Stimulated activated CD8-positive, alpha-beta memory T cell treated with anti-CD3 and anti-CD28 coated beads, Interleukin-4, amount 100 ng/mL, for 1 hour (primary cell): ENCODE data around the gene GPR31.
"Not testable (repeated sequence)": the region's sequence is repeated elsewhere in the genome, so short reads cannot be mapped to it uniquely, and the experiment has no call there.

Experiments used
- DNase-seq, 2 donors: peaks; one replicate each; pipeline ENCODE4 v3.0.0-alpha.2; 2020; ENCODE audit warnings: low read depth in 2 of 2, low spot score in 1 of 2

The GPR31 gene, protein sequence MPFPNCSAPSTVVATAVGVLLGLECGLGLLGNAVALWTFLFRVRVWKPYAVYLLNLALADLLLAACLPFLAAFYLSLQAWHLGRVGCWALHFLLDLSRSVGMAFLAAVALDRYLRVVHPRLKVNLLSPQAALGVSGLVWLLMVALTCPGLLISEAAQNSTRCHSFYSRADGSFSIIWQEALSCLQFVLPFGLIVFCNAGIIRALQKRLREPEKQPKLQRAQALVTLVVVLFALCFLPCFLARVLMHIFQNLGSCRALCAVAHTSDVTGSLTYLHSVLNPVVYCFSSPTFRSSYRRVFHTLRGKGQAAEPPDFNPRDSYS

DNA sequence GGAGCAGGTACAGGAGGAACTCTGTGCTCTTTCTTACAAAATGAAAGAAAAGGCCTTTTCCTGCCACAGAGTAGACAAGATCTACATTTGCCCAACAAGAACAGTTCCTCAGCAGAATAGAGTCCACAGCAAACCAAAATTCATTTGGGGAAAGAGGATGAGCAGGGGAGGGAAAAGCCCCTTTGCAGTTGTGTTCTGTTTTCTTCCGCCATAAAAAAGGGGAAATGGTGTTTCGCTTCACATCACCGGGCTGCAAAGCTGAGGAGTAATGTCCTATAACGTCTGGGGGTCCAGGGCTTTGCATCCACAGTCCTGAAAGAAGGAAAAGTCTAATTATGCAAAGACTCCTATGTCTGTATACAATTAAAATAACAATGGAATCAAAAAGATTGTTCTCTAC, at the start of gene GPR31:
GPR31 (minus strand) TSS at position 118 of the 400 bp plus-strand sequence. CDS start 149 bp downstream, outside the sequence.
- no peak for DNase-seq

DNA sequence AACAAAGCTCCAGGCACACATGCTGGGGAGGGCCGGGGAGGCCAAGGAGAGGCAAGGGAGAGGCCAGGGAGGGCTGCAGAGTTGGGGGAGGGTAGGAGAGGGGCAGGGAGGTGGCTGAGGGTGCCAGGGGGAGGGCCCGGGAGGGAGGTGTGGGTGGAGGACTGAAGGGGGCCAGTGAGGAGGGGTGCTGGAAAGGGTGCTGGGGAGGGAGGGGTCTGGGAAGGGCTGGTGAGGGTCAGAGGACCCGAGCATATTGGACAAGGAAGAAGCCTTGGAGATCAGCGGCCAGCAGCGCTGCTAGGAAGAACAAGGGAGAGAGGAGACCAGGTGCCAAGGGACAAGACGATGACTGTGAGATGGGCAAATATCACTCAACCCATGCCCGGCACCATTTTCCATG, 49.7 kb upstream of the GPR31 start:
- no peak for DNase-seq

DNA sequence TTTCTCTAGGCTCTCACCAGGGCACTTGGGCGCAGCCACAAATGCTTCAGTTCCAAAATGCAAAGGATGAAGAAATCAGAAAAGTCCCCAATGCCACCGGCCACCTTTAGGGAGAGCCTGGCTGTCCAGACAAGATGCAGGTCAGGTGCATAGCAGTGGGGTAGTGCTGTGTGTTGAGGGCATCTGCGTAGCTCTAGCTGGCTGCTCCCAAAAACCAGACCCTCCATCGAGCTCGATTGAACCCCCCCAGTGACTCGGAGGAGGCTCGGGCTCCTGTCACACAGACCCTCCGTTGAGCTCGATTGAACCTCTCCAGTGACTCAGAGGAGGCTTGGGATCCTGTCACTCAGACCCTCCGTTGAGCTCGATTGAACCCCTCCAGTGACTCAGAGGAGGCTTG, 47.5 kb upstream of the GPR31 start:
- not testable (repeated sequence) for DNase-seq

DNA sequence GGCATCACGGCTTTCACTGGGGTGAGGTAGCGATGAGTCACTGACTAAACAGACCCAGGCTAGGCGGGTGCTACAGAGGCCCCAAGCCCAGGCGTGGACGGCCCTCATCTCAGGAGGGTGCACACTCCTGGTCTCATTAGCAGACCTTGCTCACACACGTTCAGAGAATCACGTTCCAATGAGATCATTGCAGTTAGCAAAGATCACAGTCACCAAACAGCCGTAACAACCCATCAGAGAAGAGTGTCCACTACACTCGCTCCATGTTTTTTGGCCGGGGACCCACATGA, 46.2 kb upstream of the GPR31 start:
- DNase-seq = not testable (repeated sequence)

DNA sequence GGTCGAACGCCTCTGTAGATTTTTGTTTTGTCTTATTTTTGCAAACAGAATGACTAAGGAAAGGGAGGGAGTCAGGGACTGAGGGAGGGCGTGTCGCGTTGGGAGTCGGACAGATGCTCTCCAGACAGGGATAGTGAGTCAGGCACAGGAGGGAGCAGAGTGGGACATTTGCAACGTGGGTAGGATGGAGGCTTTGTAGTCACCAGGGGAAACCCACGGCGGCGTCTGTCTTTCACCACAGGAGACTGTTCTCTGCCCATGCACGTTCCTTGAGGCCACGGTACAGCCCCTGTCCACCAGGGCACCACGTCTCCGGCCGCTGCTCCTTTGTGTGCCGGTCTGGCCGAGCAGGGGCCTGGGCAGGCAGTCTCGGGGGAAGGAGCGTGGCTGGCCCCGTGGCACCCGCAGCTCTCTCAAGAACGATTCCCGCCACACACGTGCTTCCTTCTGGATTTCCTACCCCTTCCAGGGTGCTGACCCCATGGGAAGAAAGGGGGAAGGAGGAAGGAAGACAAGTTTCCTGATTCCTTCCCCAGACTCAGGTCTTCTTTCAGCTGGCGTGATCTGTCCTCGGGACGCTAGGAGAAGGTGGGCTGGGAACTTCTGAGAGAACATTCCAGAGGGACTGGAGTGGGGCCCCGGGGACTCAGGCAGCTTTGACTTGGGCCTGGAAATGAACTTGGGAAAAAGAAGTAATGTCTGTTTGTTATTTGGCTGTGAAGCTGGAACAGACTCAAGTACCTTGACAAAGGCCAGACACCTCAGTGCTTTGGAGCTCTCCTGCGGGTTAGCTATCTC, 45.7 kb upstream of the GPR31 start:
- not testable (repeated sequence) for DNase-seq

DNA sequence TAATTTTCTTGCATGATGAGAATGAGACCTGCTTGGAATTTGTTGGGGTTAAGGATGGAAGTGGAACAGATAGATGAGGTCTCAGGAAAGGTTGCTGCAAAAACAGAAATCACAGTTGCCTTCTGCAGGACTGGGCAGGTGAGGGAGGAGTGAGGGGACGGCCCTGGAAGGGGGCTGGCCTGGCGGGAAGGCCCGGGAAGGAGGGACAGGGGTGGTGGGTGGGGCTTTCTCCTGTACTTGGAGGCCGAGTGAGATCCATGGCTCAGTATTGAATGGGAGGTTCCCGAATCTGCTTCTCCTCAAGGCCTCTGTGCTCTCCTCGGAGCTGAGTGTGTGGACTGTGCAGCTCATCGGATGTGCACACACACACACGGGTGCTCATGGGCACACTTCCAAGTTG, 44.8 kb upstream of the GPR31 start:
- DNase-seq = not testable (repeated sequence)

DNA sequence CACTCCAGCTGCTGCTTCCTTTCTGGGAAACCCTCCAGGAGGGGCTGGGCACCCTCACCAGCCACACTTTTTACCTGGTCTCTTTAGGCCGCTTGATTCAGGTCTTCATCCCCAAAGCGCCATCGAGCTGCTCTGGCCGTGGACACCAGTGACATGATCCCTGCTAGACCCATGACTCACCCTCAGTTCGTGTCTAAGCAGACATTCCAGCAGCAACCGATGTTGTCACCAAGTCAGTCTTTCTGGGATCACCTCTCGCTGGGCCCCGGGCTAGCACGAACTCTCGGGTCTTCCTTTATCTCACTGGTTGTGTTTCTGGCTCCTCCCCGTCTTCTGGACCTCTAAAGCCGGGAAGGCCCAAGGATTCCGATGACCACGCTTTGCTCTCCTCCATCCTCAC, 43.0 kb upstream of the GPR31 start:
- no peak for DNase-seq

DNA sequence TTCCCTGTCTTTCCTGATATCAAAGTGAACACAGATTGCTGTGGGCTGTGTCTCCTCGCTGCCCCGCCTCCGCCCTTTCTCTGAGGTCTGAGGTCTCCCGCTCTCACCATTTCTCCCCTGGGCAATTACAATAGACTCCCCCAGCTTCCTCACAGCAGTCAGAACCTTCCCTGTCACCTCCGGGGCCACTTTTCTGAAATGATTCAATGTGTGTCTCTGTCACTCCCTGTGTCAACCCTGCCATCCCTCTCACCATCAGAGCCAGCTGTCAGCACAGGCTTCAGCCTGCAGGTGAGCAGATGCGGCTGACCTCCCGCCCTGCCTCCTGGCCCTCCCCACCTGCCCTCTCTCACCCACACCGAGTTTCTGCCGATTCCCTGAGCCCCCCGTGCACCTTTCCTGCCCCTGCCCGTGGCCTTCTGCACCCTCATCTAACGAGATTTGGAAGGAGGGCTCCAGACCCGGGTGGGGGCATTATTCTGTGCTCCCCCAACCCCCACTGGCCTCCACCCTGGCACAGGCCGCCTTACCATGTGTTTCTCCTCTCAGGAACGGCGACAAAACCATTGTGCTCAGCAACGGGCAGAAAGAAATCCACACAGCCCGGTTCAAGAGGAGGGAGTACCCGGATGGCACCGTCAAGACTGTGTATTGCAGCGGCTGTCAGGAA, 38.3 kb upstream of the GPR31 start:
- DNase-seq = not testable (repeated sequence)

DNA sequence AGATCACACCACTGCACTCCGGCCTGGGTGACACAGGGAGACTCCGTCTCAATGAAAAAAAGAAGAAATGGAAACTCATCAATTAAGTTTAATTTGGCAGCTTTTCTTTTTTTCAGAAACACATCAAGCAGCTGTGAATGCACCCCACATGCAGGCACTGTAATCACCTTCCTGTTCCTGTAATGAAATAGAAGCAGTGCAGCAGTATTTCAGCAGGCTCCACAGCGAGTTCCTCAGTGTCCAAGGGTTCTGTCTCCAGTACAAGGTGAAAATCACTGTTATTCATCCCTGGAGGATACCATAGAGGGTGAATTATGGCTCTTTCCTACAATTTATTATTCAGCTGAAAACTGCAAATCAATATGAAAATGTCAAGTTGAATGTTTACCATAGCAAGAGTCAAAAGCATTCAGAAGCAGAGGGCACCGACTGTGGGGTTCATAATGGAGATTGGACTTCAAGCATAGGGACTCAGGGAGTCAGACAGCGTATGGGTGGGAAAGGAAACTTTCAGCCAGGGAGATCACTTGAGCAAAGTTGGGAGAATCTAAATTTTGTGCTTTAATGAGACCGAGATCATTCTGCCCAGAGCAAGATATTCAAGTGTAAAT, 35.8 kb upstream of the GPR31 start:
- DNase-seq = not testable (repeated sequence)

DNA sequence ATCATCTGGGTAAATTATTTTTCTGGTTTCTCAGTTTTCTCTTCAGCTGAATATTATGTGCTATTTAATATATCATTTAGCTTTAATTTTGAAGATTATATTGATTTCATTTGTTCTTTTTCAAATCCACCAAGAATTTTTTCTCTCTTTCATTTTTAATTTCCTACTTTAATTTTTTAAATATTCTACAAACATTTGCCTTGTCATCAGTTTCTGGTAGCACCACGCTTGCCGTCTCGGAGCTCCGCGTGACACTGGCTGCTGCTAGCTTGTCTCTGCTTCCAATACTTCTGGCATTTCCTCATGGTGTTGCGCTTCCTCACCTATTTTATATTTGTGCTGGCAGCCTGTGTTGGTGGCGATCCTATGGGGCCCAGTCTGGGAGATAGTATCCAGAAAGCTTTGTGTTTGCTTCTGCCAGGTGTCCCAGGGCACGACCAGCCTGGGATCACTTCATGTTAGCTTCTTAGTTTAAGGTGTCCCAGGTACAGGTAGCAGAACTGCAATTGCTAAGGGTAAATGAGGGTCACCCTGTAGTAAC, 33.3 kb upstream of the GPR31 start:
- DNase-seq = not testable (repeated sequence)

DNA sequence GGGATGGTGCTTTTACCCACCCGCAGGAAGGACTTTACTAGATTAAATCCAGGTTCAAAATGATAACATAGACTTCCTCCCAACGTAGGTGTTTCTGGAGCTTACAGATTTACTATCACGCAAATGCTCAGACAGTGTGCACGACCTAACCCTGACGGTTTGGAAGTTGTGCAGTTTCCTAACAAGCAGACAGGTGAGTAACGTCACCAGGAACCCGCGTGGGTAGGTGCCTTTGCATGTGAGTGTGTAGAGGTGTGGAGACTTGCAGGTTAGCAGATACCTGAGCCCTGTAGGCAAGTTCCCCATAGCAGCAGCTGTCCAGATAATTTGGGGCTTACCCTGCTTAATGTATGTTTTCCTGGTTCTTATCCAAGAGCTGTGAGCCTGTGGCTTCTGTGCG, 29.5 kb upstream of the GPR31 start:
- not testable (repeated sequence) for DNase-seq

DNA sequence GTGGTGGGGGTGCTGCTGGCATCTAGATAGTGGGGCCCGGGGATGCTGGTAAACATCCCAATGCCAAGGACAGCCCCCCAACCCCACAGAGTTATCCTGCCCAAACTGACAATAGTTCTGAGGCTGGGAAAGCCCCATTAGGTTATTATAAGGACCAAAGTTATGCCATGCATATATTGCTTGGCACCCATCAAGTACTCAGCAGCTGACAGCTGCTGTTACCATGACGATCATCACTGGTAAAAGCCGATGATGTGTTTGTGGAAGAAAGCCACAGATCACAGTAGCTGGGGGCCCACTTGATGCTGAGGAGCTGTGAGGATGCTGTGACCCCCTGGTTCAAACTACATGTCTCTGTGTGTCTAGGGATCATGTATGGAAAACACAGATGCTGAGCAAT, 27.3 kb upstream of the GPR31 start:
- DNase-seq = not testable (repeated sequence)

DNA sequence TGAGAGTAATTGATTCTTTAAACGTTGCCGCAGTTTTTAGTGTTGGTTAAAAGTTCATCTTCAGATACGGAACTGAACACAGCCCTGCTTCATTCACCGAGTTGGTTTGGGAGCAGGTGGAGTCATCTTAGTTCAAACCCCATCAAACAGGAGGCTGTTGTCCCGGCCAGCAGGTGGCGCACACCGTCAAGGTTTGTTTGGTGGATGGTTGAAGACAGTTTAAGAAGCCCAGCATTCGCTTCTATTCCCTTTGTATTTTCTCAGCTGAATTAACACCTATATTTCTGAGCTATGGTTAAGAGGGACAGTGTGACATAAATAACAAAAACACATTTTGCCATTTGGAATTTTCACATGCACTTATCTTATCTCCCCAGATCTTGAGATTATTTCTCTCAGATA, 25.1 kb upstream of the GPR31 start:
- DNase-seq = not testable (repeated sequence)

DNA sequence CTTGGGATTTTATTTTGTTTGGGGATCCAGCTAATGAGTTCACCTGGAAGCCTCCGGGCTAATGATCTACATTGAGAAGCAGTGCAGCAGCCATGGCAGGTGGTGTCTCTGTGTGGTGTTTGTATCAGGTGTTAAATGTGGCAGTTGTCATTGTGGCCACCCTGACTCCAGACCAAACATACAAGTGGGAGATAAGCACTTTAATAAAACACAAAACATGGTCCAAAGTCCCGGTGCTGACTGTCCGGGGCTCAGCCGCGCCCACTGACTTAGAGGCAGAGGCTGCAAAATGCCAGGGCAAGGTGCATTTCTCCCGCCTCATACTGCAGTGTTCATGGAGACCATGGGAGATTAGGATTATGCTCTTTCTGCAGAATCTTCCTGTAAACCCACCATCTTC, 23.6 kb upstream of the GPR31 start:
- DNase-seq = not testable (repeated sequence)

DNA sequence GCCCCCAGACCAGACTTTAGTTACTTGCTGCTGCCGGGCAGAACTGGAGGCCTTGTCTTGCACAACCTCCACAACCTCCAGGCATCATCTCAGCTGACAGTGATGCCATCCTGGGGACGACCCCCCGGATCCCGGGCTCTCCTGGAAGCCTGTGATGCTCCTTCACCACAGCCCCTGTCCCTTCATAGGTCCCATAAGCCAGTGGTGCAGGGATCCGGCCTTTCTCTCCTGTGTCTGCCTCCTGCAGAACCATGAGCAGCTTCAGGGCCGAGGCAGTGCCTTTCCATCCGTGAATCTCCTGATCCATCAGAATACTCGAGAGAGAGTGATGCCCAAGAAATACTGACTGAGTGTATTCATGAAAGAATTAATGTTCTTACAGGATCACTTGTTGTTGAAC, 22.3 kb upstream of the GPR31 start:
- not testable (repeated sequence) for DNase-seq

DNA sequence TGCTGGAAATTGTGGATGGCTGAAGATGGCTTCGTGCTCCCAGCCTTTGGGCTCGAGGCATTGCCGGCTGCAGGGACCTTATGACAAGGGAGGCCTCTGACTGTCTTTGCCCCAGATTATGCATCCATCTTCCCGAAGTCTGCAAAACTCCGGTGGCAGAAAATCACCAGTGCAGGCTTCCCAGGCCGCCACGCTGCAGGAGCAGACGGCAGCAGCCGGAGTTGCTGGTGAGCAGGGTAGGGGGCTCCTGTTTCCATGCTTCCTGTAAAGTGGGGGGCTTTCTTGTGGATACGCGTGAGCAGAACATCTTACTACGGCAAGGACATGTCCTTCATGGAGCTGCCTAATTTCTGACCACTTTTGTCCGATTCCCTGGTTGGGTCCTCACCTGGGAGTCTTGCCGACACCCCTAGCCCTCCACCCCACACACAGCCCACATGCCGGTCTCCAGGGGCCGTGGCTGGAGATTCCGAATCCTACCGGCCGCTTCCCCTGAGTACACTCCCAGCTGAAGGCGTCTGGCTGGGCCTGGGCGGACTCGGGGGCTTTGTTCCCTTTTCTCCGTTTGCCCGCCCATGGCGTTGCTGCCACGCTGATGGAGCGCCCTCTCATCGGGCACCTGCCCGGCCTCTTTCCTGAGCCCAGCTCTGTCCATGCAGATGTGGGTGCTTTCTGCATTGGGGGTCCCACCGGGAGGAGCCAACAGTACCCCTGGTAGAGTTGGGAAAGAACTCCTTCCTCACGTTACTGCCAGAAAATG, 21.3 kb upstream of the GPR31 start:
- DNase-seq = not testable (repeated sequence)

DNA sequence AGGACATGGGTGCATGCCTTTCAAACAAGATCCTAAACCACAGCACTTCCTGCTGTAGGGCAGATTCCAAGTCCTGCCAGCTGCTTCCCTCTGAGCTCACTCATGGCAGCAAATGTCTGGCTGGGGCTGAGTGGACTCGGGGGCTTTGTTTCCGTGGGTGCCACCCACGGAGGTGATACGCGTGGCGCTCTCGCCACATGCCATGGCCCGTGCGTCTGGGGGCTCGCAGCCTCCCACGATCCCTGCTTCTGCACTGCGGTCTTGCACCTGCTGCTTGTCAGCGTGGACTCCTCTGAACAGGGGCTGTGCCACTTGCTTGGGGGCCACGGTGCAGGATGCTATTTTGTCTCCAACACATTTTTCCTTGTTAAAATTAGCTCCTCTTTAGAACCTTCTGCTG, 19.5 kb upstream of the GPR31 start:
- DNase-seq = not testable (repeated sequence)

DNA sequence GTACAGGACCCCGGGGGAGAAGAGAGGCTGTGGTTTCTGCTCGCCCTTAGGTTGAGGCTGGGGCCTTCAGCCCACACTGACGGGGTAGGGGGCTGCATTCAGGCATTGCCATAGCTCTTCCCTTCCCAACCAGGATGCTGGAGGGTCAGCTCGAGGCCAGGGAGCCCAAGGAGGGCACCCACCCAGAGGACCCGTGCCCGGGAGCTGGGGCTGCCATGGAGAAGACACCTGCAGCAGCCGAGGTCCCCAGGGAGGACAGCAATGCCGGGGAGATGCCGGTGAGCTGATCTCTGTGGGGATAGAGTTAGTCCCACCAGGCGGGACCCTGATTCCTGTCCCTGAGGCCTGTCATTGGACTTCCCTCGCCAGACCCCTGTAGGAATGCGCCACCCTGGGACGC, 14.2 kb upstream of the GPR31 start:
- not testable (repeated sequence) for DNase-seq

DNA sequence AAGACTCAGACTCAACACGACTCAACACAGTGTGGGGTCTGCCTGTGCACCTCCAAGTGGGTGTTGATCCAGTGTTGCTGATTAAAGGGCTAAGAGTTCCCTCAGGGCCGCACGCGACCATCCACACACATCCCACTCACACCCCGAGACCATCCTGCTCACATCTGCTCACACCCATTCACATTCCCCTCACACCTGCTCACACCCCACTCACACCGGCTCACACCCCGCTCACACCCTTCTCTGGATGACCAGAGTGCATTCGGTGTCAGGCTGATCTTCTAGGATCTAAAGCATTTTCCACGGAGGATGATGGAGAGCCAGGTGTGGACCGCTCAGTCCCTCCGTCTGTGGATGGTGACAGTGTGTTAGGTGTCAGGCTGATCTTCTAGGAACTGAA, 13.5 kb upstream of the GPR31 start:
- DNase-seq = not testable (repeated sequence)

DNA sequence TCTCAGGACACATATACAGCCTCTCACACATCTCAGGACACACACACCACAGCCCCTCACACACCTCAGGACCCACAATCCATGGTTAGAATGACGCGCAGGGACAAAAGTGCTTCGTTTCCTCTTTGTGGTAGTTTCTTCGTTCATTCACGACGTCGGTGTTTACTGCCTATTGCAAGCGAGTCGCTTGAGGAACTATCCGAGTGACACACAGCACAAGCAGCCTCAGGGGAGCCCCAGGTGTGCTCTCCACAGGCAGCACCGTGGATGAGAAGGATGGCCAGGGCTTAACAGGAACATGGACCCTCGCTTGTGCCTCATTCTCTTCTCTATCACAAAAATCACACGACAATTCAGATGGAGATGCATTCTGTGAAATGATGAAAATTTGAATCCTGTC, 12.1 kb upstream of the GPR31 start:
- not testable (repeated sequence) for DNase-seq

DNA sequence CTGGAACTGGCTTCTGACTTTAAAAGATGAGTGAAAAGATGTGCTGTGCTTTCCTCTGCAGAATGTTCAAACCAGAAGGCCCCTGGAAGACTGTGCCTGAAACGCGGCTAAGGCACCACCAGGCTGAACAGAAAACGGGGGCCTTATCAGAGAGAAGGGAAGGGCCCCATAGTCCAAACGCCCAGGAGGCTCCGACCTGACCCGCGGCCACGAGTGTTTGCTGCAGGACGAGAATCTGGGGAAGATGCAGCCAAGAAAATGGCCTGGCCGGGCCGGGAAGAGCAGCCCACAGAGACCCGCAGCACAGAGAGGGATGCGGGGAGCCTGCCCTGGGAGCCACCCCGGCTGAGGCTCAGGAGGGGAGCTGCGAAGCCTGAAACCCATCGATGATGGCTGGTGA, 10.5 kb upstream of the GPR31 start:
- DNase-seq = not testable (repeated sequence)
